Limb (tissue), 2 donors: ENCODE results near the gene HSD17B4.
"Not testable (repeated sequence)": the region's sequence is repeated elsewhere in the genome, so short reads cannot be mapped to it uniquely, and the experiment has no call there.

Experiments
- DNase-seq, 2 donors: peaks; one replicate each; pipeline ENCODE4 v3.0.0-alpha.2; 2016; ENCODE audit errors: extremely low spot score in 2 of 2

Gene HSD17B4

DNA sequence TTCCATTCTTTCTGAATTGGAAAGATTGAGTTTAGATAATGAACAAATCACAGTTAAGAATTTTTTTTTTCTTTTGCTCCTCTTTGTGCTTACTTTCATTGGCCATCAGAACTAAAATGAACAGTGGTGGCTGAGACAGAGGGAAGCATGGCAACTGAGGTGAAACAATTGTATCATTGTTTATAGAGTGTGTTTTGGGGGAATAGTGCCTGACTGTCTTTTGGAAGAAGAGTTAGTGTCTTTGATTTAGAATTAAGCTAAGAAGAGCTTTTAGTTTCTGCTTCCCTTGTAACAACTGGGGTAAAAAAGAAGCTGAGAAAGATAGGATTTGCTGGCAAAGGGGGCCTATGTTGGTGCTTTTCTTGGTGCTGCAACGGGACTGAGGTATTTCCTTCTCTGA, 24.0 kb downstream of the HSD17B4 start:
- no peak for DNase-seq

DNA sequence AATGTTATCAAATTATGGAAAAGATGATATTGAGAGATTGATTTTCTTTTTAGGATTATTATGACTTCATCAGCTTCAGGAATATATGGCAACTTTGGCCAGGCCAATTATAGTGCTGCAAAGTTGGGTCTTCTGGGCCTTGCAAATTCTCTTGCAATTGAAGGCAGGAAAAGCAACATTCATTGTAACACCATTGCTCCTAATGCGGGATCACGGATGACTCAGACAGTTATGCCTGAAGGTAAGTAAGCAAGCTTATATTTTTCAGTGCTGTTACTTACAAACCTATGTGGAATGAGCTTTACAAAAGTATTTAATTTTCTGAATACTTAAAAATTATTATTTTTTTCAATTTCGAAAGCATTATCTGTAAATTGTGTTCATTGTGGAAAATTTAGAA, 26.5 kb downstream of the HSD17B4 start:
- no peak for DNase-seq

DNA sequence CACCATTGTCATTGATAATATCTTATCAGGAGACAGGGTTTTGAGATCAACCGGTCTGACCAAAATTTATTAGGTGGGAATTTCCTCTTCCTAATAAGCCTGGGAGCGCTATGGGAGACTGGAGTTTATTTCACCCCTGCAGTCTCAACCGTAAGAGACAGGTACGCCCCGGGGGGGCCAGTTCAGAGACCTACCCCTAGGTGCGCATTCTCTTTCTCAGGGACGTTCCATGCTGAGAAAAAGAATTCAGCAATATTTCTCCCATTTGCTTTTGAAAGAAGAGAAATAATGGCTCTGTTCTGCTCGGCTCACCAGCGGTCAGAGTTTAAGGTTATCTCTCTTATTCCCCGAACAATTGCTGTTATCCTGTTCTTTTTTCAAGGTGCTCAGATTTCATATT, 28.3 kb downstream of the HSD17B4 start:
- DNase-seq = not testable (repeated sequence)

DNA sequence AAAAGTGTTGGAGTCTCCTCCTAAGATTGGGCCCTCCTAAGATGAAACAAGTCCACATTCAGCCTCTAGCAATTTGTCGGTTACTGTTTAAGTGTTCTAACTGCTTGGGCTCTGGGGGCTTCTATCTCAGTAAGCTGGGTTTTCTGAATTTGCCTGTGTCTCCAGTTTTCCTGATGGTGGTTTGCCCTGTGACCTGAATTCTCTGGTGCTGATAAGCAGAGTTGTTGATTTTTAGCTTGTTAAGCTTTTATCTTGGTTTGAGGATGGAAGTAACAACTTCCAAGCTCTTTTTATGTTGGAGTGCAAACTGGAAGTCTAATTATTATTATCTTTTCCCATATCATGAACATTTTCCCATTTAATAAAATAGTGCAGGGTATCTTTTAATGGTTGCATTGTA, 30.9 kb downstream of the HSD17B4 start:
- DNase-seq = no peak

DNA sequence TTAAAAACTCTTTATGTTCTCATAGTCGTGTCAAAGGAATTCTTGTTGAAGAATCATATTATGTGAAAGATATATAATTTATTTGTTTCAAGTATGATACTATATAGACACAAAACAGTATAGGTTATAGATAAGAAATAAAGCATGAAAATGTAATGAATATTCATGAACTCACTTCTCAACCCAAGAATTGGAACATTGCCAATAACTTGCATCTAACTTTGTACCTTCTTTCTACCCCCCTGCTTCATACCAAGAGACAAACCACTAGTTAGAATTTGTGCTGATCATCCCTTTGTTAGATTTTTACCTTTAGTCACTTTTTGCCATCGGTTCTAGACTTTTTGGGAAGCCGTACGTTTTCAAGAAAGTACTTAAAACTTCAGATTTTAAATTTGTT, 32.6 kb downstream of the HSD17B4 start:
- no peak for DNase-seq

DNA sequence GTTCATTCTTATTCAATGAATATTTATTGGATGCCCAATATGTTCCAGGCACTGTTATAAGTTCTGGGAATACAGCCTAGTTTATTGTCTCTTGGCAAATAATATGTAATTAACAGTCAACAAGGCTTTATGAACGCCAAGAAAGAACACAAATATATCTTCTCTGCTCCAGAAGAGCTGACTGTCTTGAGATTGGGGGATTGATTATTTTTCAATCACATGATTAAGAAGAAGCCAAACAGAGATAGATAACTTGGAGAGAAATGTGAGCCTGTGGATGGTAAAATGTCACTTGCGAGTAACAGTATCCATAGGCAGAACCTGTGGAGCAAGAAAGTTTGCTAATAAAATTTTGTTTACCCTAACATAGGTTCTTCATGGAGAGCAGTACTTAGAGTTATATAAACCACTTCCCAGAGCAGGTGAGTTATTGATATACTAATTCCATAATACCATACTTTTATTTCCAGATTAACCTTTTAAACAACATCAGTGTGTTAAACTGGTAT, 49.4 kb downstream of the HSD17B4 start:
- no peak for DNase-seq

DNA sequence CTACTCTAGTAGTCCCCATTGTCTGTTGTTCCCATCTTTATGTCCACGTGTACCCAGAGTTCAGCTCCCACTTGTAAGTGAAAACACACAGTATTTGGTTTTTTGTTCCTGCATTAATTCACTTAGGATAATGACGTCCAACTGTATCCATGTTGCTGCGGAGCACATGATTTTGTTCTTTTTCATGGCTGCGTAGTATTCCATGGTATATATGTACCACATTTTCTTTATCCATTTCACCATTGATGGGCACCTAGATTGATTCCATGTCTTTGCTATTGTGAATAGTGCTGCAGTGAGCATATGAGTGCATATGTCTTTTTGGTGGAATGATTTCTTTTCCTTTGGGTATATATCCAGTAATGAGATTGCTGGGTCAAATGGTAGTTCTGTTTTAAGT, 51.6 kb downstream of the HSD17B4 start:
- DNase-seq = not testable (repeated sequence)

DNA sequence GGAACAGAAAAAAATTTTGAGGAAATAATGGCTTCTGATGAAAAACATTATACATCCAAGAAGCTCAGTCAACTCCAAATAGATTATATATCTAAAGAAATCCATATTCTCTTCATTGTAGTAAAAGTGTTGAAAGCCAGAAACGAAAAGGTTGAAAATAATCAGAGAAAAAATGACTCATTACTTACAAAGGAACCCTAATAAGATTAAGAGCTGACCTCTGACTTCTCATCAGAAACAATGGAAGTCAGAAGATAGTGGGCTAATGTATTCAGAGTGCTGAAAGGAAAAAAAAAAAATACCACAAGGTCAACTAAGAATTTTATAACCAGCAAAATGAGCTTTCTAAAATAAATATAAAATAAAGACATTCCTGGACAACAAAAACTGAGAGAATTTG, 60.0 kb downstream of the HSD17B4 start:
- DNase-seq = no peak

DNA sequence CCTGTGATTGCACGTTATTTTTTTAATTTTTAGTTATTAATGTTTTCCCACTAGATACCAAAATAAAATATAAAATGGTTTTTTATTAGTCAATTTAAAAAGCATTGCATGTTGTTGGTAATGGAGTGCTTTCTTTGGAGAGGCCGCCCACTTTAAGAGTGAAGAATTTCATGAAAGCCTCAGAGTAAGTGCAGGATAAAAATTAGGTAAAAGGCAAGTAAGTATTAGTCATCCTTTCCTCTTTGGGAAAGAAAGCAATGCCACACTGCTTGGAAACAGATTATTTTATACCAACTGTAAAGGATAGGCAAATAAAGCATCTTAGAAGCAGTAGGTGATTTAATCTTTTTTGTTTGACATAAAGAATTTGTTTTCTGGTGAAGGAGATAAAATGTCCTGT, 62.9 kb downstream of the HSD17B4 start:
- DNase-seq = no peak

DNA sequence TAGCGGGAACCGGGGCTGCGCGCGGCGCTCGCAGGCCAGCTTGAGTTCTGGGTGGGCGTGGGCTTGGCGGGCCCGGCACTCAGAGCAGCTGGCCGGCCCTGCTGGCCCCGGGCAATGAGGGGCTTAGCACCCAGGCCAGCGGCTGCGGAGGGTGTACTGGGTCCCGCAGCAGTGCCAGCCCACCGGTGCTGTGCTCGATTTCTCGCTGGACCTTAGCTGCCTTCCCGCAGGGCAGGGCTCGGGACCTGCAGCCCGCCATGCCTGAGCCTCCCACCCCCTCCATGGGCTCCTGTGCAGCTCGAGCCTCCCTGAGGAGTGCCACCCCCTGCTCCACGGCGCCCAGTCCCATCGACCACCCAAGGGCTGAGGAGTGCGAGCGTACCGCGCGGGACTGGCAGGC, 64.8 kb downstream of the HSD17B4 start:
- not testable (repeated sequence) for DNase-seq

DNA sequence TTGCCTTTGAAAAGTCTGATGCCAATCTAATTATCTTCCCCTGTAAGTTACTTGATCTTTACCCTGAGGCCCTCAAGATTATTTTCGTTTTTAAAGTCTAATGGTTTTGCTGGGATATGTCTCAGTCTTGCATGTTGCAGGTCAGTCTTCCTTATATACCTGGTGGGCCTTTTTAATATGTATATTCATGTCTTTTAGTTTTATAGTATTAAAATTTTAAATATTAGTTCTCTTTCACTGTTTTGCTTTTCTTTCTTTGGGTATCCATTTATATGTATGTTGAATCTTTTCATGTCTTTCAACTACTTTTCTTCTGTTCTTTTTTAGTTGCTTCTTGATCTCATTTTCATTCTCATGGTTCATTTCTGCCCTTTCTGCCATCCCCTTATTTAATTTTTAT, 68.9 kb downstream of the HSD17B4 start:
- no peak for DNase-seq

DNA sequence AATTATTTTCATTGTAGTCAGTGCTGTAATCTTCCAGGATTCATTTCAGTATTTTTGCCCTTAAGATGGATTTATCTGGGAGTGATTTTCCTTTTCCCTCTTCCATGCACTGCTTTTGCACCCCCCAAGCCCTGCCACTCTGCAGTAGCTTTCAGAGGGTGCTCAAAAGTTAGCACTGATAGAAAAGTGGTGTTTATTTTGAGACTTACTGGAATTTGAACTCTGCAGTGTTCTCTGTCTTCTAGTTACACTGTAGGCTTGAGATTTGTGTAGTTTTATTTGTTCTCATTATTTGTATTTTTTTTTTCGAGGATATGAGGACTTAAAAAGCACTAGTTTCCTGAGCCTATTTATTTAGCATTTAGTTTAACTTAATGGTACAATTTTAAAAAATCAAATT, 70.5 kb downstream of the HSD17B4 start:
- DNase-seq = no peak

DNA sequence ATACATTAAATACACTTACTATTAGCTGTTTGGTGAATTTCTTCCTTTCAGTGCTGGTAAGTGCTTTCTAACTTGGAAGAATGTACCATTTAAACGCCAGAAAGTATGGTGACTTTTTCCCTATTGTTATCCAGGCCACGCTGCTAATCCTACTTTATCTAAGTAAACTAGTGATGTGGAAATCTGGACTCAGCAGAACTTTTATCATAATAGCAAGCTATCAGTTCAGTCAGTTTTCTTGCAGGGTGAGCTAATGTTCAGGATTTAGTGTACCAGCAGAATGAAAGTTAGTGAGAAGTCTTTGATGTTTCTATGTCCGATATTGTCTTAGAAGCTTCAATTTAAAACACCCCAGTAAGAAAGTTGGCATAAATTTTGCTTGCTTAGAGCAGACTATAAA, 72.2 kb downstream of the HSD17B4 start:
- DNase-seq = no peak

DNA sequence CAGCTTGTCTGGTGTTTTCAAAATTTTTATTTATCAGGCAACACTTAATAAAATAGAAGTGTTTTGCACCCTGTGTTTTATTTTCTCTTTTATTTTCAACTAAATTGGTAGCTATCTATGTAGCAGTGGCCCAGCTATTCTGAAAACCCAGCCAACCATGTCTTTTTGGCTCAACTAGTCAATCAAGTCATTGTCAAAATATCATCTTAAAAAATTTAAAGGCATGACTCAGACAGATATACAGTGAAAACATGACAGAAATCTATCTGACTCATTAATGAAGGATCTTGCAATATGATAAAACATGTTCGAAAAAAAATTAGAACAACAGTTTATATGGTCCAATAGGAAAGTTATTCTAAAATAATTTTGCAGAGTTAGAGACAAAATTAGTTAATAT, 75.1 kb downstream of the HSD17B4 start:
- no peak for DNase-seq

DNA sequence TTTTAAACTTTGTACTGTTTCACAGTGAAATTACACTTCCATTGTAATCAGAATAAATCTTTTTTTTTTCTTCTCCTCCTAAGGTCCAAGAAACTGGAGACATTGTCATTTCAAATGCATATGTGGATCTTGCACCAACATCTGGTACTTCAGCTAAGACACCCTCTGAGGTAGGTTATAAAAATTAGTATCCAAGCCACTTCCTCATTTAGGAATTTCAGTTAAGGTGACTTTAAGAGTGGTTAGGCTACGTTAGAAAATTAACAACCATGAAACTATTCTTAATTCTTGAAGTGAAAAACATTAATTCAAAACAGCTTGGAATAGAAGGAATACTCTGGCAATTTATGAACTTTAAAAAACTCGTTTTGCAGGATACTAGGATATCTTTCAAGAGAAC, 77.5 kb downstream of the HSD17B4 start:
- no peak for DNase-seq

DNA sequence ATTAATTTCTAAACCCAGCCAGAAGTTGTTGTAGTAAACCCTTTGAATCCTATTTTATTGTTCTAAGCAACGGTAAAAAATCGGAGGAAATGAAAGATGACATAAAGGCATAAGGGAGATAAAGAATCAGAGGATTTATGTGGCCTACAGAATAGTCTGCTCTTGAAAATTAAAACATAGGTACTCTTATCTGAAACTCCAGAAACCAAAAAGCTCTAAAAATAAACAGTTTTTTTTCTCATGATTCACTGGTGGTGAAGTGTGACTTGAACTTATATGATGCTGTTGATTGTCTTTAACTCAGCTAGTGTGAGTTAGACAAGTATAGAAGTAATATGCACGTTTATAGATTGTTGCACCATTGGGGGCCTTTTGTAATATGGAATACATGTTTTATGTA, 80.3 kb downstream of the HSD17B4 start:
- DNase-seq = no peak

DNA sequence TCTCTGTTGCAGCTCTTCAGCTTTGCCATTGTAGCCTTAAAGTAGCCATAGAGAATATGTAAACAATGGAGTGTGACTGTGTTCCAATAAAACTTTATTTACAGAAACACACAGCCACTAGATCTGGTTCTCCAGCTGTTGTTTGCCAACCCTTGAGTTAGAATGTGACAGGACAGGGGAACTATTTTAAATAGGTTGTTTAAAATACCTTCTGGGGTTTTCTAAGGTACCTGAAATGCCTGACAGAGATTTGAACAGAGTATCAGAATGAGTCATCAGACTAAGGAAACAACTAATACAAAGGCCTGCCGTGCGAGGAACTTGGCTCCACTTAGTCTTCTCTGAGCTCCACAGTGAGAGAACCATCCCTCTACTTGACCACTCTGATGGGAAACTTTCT, 85.4 kb downstream of the HSD17B4 start:
- DNase-seq = no peak

DNA sequence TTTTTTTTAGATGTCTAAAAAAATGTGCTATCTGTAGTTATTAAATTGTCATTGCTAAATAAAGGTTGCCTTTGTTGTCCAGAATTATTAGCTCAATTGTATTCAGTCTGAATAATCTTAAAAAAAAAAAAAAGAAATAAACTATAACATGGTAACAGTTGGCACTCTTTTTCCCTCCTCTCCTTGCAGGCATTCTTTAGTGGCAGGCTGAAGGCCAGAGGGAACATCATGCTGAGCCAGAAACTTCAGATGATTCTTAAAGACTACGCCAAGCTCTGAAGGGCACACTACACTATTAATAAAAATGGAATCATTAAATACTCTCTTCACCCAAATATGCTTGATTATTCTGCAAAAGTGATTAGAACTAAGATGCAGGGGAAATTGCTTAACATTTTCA, 89.4 kb downstream of the HSD17B4 start:
- DNase-seq = no peak

DNA sequence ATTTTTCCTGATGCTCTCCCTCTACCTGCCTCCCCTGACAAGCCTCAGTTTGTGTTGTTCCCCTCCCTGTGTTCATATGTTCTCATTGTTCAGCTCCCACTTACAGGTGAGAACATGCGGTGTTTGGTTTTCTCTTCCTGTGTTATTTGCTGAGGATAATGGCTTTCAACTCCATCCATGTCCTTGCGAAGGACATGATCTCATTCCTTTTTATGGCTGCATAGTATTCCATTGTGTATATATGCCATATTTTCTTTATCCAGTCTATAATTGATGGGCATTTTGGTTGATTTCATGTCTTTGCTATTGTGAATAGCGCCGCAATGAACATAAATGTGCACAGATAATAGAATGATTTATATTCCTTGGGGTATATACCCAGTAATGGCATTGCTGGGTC, 99.5 kb downstream of the HSD17B4 start:
- DNase-seq = no peak

DNA sequence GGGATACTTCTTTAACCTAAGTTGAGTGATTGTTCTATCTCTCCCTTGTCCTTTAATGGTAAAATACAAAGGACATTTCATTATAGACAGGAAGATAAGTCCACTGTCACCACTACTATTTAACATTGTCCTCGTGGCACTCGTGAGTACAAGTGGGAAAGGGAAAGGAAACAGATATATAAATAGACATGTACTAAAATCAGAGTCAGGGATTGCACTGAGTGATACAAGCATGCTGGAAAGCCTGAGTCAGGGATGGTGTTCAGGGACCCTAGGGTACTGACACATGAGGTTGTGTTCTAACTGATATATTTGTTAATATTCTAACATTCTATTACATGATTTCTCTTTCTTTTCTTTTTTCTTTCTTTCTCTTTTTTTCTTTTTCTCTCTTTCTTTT, 102.3 kb downstream of the HSD17B4 start:
- DNase-seq = no peak

DNA sequence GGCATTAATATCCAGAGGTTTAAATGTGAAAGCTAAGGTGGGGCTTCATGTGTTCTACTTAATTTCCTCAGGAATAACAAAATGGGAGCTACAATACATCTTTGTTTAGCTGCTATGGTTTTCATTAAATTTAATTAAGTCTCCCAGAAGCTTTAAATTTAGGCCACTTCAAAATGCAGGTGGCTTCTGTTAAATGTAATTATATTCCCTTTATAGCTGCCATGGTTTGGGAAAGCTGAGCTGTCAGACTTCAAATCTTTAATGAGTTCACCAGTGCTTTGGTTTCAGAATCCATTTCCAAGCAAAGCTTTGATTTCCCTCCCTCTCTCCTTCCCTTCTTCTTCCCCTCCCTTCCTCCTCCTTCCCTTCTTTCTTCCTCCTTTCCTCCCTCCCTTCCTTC, 118.6 kb downstream of the HSD17B4 start:
- DNase-seq = no peak

DNA sequence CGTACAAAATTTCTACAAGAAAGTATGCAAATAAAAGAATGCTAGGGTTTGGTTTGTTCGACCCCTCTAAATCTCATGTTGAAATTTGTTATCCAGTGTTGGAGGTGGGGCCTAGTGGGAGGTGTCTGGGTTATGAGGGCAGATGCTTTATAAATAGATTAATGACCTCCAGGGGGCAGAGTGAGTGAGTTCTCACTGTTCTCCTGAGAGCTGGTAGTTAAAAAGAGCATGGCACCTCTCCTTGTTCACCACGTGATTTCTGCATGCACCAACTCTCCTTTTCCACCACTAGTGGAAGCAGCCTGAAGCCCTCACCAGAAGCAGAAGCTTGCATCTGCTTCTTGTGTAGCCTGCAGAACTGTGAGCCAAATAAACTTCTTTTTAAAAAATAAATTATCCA, 126.6 kb downstream of the HSD17B4 start:
- no peak for DNase-seq

DNA sequence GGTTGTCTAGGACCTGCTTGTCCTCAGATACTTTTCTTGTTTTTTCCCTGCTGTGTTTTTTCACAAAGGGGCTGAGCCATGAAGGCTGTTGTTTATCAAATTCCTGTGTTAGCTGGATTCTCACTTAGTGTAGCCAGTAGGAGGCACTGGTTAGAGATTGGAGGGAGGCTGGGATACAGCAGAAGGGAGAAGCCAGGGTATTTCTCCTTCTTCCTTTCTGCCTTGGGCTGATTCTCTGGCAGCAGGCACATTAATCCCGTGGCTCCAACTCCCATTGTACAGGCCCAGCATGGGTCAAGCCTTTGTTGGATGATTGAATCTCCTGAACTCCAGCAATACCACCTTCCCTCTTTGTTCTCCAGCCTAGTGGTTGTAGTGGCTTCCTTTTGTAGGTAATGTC, 130.7 kb downstream of the HSD17B4 start:
- no peak for DNase-seq

DNA sequence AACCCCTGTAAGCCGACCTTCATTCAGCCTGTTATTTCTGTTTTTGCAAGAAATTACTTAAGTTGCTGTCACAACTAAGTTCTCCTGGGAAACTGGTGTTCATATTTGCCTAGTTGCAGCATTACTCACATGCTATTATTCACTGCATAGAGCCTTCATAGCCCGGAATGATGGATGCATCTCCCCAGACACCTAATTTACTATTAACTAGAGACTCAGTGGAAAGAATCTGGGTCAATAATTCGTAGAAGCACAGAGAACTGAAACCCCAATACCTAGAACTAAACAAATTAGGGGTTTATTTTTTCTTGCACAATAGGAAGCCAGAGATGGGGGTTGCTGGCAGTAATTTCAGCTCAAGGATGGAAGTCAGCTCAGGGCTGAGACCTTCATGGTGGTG, 131.4 kb downstream of the HSD17B4 start:
- DNase-seq = no peak
